HK-2 (cell line): ENCODE measurements around the gene PROCR.
"Not testable (repeated sequence)": the region's sequence is repeated elsewhere in the genome, so short reads cannot be mapped to it uniquely, and the experiment has no call there.

Source experiments
- DNase-seq: peaks from one replicate; pipeline ENCODE4 v3.0.0-alpha.2; 2018; ENCODE audit not compliant: unreplicated experiment

Gene PROCR

GRCh38 chr20:35165221-35166185 is 6.4 kb upstream of the PROCR start:
- no peak for DNase-seq

- DNase-seq = no peak
These were observed 5.5 kb upstream of the PROCR start for GRCh38 chr20:35166242-35166830.

- no peak for DNase-seq
These were observed 4.1 kb upstream of the PROCR start for GRCh38 chr20:35167787-35168186.

- DNase-seq = not testable (repeated sequence)
These were observed 3.0 kb upstream of the PROCR start for GRCh38 chr20:35168701-35169409.

- no peak for DNase-seq
These were observed 477 bp upstream of the PROCR start for GRCh38 chr20:35171438-35171752.

GRCh38 chr20:35172434-35172806 is 548 bp downstream of the PROCR start:
- DNase-seq = no peak

- DNase-seq = no peak
These were observed 1.8 kb downstream of the PROCR start for GRCh38 chr20:35173576-35174192.

- no peak for DNase-seq
These were observed 2.8 kb downstream of the PROCR start for GRCh38 chr20:35174458-35175216.

GRCh38 chr20:35176132-35176531 is 4.3 kb downstream of the PROCR start:
- DNase-seq = no peak

- no peak for DNase-seq
These were observed 7.7 kb downstream of the PROCR start for GRCh38 chr20:35179292-35180212.

GRCh38 chr20:35180266-35180665 is 8.4 kb downstream of the PROCR start:
- DNase-seq = no peak

- DNase-seq = no peak
These were observed 9.9 kb downstream of the PROCR start for GRCh38 chr20:35181731-35182130.

GRCh38 chr20:35186691-35187289 is 14.9 kb downstream of the PROCR start:
- not testable (repeated sequence) for DNase-seq

GRCh38 chr20:35187584-35188190 is 15.8 kb downstream of the PROCR start:
- DNase-seq = no peak

GRCh38 chr20:35189223-35189622 is 17.4 kb downstream of the PROCR start:
- DNase-seq = not testable (repeated sequence)

- DNase-seq = no peak
These were observed 18.7 kb downstream of the PROCR start for GRCh38 chr20:35190556-35190955.

GRCh38 chr20:35191419-35192117 is 19.7 kb downstream of the PROCR start:
- DNase-seq = no peak

GRCh38 chr20:35192118-35192872 is 20.4 kb downstream of the PROCR start:
- DNase-seq = no peak
